Measurements from ENCODE around the gene KAZN. TPM values are rescaled to one million over a fixed set of nuclear protein-coding genes. Genes with fewer than 3 reads are reported as not detected.
A peak's percentile ranks its signal among the peaks of the same experiment; 100 is the strongest.

Gene KAZN
- total and polyA plus RNA-seq, 2 of the 8 experiments (the other 6 are each of a cell fraction or from before 2014, with no cell fraction given), result 3.7 to 11.8 TPM

GRCh38 chr1:15027515-15027986, 429.1 kb downstream of the KAZN start:
- Histone ChIP-seq H3K56ac (replicated peaks; ENCODE audit: insufficient read length, low read depth, low read length) (no peak overlapping the region), H3K4ac (replicated peaks; ENCODE audit: insufficient read length, low read depth, low read length) (no peak overlapping the region), H4K20me1 (replicated peaks in 1 of 2; ENCODE audit: control insufficient read depth in 1 of 2, insufficient read depth in 2 of 2, low read length in 2 of 2) (no peaks in the 10 kb centered on the region), H3K18ac (ENCODE audit: extremely low read depth, low read length) (no peak overlapping the region), H3K9ac (replicated peaks in 1 of 4; ENCODE audit: extremely low read depth in 1 of 4, low read depth in 3 of 4, low read length in 3 of 4) (no peak overlapping the region), H2BK12ac (ENCODE audit: low read depth, low read length) (no peak overlapping the region), H3K23ac (ENCODE audit: insufficient read length) (no peak overlapping the region), H3K79me2 (ENCODE audit: control insufficient read depth in 1 of 2, insufficient read depth in 2 of 2, low read length in 2 of 2) (no peaks in the 10 kb centered on the region), H3K36me3 (ENCODE audit: control insufficient read depth in 2 of 4, insufficient read depth in 4 of 4, low read length in 3 of 4) (no peaks in the 10 kb centered on the region), H4K5ac (ENCODE audit: insufficient read length, low read depth, low read length) (no peak overlapping the region), H3K4me2 (ENCODE audit: insufficient read depth in 1 of 2, low read depth in 2 of 2, low read length in 2 of 2) (no peak overlapping the region), H3K14ac (ENCODE audit: insufficient read length) (no peak overlapping the region), H3K9me3 (ENCODE audit: insufficient read depth in 2 of 2, low read depth in 1 of 2, low read length in 1 of 2) (no peaks in the 10 kb centered on the region), H4K91ac (replicated peaks; ENCODE audit: insufficient read length, low read length) (no peak overlapping the region), H3K4me3 (ENCODE audit: extremely low read depth in 1 of 4, insufficient read depth in 2 of 4, low read depth in 3 of 4, low read length in 4 of 4) (no peak overlapping the region), H3K4me1 (replicated peaks in 1 of 4; ENCODE audit: control insufficient read depth in 3 of 4, insufficient read depth in 4 of 4, low read length in 3 of 4) (peaks cover 0 to 17% (median 12%) of the 10 kb centered on the region in 4 experiments; a peak in 6 of 7 replicates), H2BK20ac (ENCODE audit: low read length) (no peak overlapping the region), H3K27ac (ENCODE audit: low read depth, low read length) (no peak overlapping the region), H3K27me3 (replicated peaks in 1 of 4; ENCODE audit: control insufficient read depth in 3 of 4, extremely low read depth in 1 of 4, insufficient read depth in 3 of 4, low read length in 3 of 4) (no peaks in the 10 kb centered on the region), H2BK5ac (ENCODE audit: low read depth, low read length) (no peak overlapping the region), H2AFZ (ENCODE audit: low read length) (no peak overlapping the region), H2AK5ac (ENCODE audit: low read depth, low read length) (no peak overlapping the region), H3K23me2 (ENCODE audit: low read depth, low read length) (no peaks in the 10 kb centered on the region), H2BK15ac (ENCODE audit: low read length) (no peak overlapping the region), H3K79me1 (ENCODE audit: low read depth, low read length) (no peaks in the 10 kb centered on the region; the same call in 1 of the 2 replicates), H2BK120ac (replicated peaks; ENCODE audit: low read depth, low read length) (no peak overlapping the region), H4K8ac (ENCODE audit: extremely low read depth, insufficient read depth, low read length) (no peak overlapping the region; the same call in 1 of the 2 replicates)
- CTCF ChIA-PET (ENCODE audit: partially characterized antibody), result interaction anchor here (0.8 to 5.0 kb wide), 68 partner anchors 9 to 932 kb away, joined by 3 to 45 read pairs (median 4); no protein-coding TSS in a partner anchor
- 64% methylated on average over 12 of the region's 12 CpGs; no CpG with 5 or more reads in 1 of the 2 experiments for WGBS, 2 experiments (ENCODE audit: extremely low coverage in 1 of 2, insufficient coverage in 1 of 2, insufficient read length in 1 of 2, insufficient replicate concordance in 2 of 2, low coverage in 1 of 2, low lambda C conversion rate in 2 of 2, missing lambda C conversion rate in 1 of 2)
- FAIRE-seq (no peak), DNase-seq (ENCODE audit: low read depth in 1 of 2, low spot score in 2 of 2) (peak in 1 of 2 experiments; percentile 97)
- POLR2A ChIA-PET (ENCODE audit: partially characterized antibody), result interaction anchor here (1.1 kb wide), 1 partner anchor 223 kb away, joined by 3 read pairs; no protein-coding TSS in a partner anchor
- TF ChIP-seq ATF2 (IDR thresholded peaks at IDR 0.05; ENCODE audit: low read length) (0 out of 2 replicates have a peak, but pooled peaks have one; percentile 34), KDM4A (IDR thresholded peaks at IDR 0.05; ENCODE audit: low read depth, low read length, severe bottlenecking) (no peak), RXRA (IDR thresholded peaks at IDR 0.05; ENCODE audit: insufficient read depth, low read depth, low read length) (no peak), SIX5 (IDR thresholded peaks at IDR 0.05; ENCODE audit: low read depth, low read length) (no peak), EP300 (IDR thresholded peaks at IDR 0.05; ENCODE audit: borderline replicate concordance in 1 of 2, low read depth in 2 of 2, low read length in 2 of 2) (no peak), TAF1 (IDR thresholded peaks at IDR 0.05; ENCODE audit: low read depth, low read length) (no peak), GABPA (IDR thresholded peaks at IDR 0.05; ENCODE audit: borderline replicate concordance, insufficient read depth, low read length) (no peak), CHD1 (IDR thresholded peaks at IDR 0.05; ENCODE audit: low read depth, low read length) (no peak), SP2 (IDR thresholded peaks at IDR 0.05; ENCODE audit: low read length) (no peak), SAP30 (IDR thresholded peaks at IDR 0.05; ENCODE audit: insufficient read depth, insufficient replicate concordance, low read length) (no peak), MAX (IDR thresholded peaks at IDR 0.05) (peak; percentile 14; the same call in 1 of the 2 replicates)
